ENCODE results near the gene NF1.

Gene NF1

GRCh38 chr17:31425282-31426040, 330.7 kb downstream of the NF1 start:
- DNase-seq (ENCODE audit: low spot score) = no peak
- TF ChIP-seq CTCF (IDR thresholded peaks at IDR 0.05; ENCODE audit: extremely low read depth, missing control alignments) = no peak
